HepG2 (cell line): Measurements from ENCODE around the gene DNAJA3. TPM values are rescaled to one million over a fixed set of nuclear protein-coding genes. Genes with fewer than 3 reads are reported as not detected.

Experiments used
- ATF2 ChIP-seq: sonication (generic); formaldehyde crosslinking; IDR thresholded peaks from 2 replicates; pipeline ENCODE4 v1.4.0; 2020; ENCODE audit warnings: missing genetic modification reagents
- CBX1 ChIP-seq: IDR thresholded peaks from one replicate; pipeline ENCODE4 v1.6.1; 2016; ENCODE audit warnings: antibody characterized with exemption, low read depth
- CENPX ChIP-seq: sonication (generic); formaldehyde crosslinking; IDR thresholded peaks from 2 replicates; pipeline ENCODE4 v1.9.0; 2021; ENCODE audit warnings: mild to moderate bottlenecking, missing genetic modification reagents, moderate library complexity
- HMGXB3 ChIP-seq: sonication (generic); formaldehyde crosslinking; IDR thresholded peaks from 2 replicates; pipeline ENCODE4 v1.4.0; 2020; ENCODE audit warnings: missing genetic modification reagents, borderline replicate concordance
- KDM3A ChIP-seq: IDR thresholded peaks from 2 replicates; pipeline ENCODE4 v1.6.1; 2018; ENCODE audit warnings: low read depth, missing compliant biosample characterization
- MEIS1 ChIP-seq: sonication (generic); formaldehyde crosslinking; IDR thresholded peaks from 2 replicates; pipeline ENCODE4 v1.9.0; 2021; ENCODE audit warnings: mild to moderate bottlenecking, missing genetic modification reagents, moderate library complexity, borderline replicate concordance
- PAX8 ChIP-seq: sonication (generic); formaldehyde crosslinking; IDR thresholded peaks from 2 replicates; pipeline ENCODE4 v1.8.0; 2022; ENCODE audit warnings: mild to moderate bottlenecking, missing genetic modification reagents, borderline replicate concordance
- PBX2 ChIP-seq: IDR thresholded peaks from 2 replicates; pipeline ENCODE4 v1.6.1; 2016; ENCODE audit warnings: control low read depth
- RORA ChIP-seq: sonication (generic); formaldehyde crosslinking; IDR thresholded peaks from 2 replicates; pipeline ENCODE4 v1.5.0; 2020; ENCODE audit warnings: mild to moderate bottlenecking, missing genetic modification reagents, moderate library complexity
- TRAFD1 ChIP-seq: sonication (generic); formaldehyde crosslinking; IDR thresholded peaks from 2 replicates; pipeline ENCODE4 v1.5.1; 2020; ENCODE audit warnings: missing genetic modification reagents, mild to moderate bottlenecking, borderline replicate concordance
- ZNF33B ChIP-seq: sonication (generic); formaldehyde crosslinking; IDR thresholded peaks from 2 replicates; pipeline ENCODE4 v1.5.1; 2020; ENCODE audit warnings: mild to moderate bottlenecking, missing genetic modification reagents
- ZNF451 ChIP-seq: sonication (generic); formaldehyde crosslinking; IDR thresholded peaks from 2 replicates; pipeline ENCODE4 v1.5.0; 2020; ENCODE audit warnings: mild to moderate bottlenecking, missing genetic modification reagents
- ZNF574 ChIP-seq: sonication (generic); formaldehyde crosslinking; IDR thresholded peaks from 2 replicates; pipeline ENCODE4 v1.4.0; 2020; ENCODE audit warnings: missing genetic modification reagents
- ZNF792 ChIP-seq: IDR thresholded peaks from 2 replicates; pipeline ENCODE4 v1.6.1; 2016
- polyA plus RNA-seq, 8 experiments: library from polyadenylated mRNA; depleted of rRNA in 3 of 8; stranded (reverse) in 7 of 8; unstranded in 1 of 8; fragments of >200 nt; fragmentation: Illumina TruSeq in 4 of 8; extraction: Trizol in 4 of 8; gene quantifications; 2 replicates each; pipeline versions ENCODE4 v1.2.1 to v1.2.3, GENCODE V29; 2011 to 2016; ENCODE audit warnings: low read depth in 4 of 8, missing spikeins in 1 of 8, mixed read lengths in 1 of 8; ENCODE audit not compliant: insufficient read depth in 1 of 8
- total RNA-seq, 5 experiments: library from RNA; depleted of rRNA; stranded (reverse); fragments of >200 nt; fragmentation: Illumina TruSeq; extraction: Trizol; gene quantifications; 2 replicates each; pipeline ENCODE4 v1.2.3, GENCODE V29; 2016; ENCODE audit warnings: low read depth in 1 of 5

Gene DNAJA3
- total and polyA plus RNA-seq, 2 of the 13 experiments (the other 11 are each of a cell fraction or from before 2014, with no cell fraction given) = 77.0 to 83.3 TPM

GRCh38 chr16:4425378-4426020 lies at the start of gene DNAJA3 (continued):
- TF ChIP-seq ZNF574 (peak; percentile 62), PAX8 (no peak; the same call in 1 of the 2 replicates), ZNF792 (no peak), MEIS1 (CRISPR knock-in tag) (no peak), KDM3A (no peak), RORA (CRISPR knock-in tag) (no peak), ATF2 (peak; percentile 65; the same call in 1 of the 2 replicates), CENPX (CRISPR knock-in tag) (no peak), ZNF451 (peak; percentile 27), HMGXB3 (CRISPR knock-in tag) (peak; percentile 68), ZNF33B (peak; percentile 88; the same call in 1 of the 2 replicates), TRAFD1 (CRISPR knock-in tag) (no peak), PBX2 (no peak), CBX1 (no peak)
